Measurements from ENCODE around the gene GNB1L.

GNB1L gene

GRCh38 chr22:19772422-19772672 is 82.3 kb downstream of the GNB1L start:
- ATAC-seq = no peak
- TF ChIP-seq GLIS3 (CRISPR knock-in tag; IDR thresholded peaks at IDR 0.05) (no peak), PPARA (CRISPR knock-in tag; IDR thresholded peaks at IDR 0.05; ENCODE audit: borderline replicate concordance) (no peak), ZNF70 (CRISPR knock-in tag; IDR thresholded peaks at IDR 0.05) (no peak), BACH2 (CRISPR knock-in tag; IDR thresholded peaks at IDR 0.05; ENCODE audit: borderline replicate concordance) (no peak), PATZ1 (CRISPR knock-in tag; IDR thresholded peaks at IDR 0.05; ENCODE audit: borderline replicate concordance) (no peak), SNAI2 (CRISPR knock-in tag; IDR thresholded peaks at IDR 0.05) (no peak), ESRRG (CRISPR knock-in tag; IDR thresholded peaks at IDR 0.05) (no peak), CSDC2 (CRISPR knock-in tag; IDR thresholded peaks at IDR 0.05) (no peak), OSR1 (CRISPR knock-in tag; IDR thresholded peaks at IDR 0.05) (no peak), ISL1 (CRISPR knock-in tag; IDR thresholded peaks at IDR 0.05) (no peak), TCF4 (CRISPR knock-in tag; IDR thresholded peaks at IDR 0.05; ENCODE audit: borderline replicate concordance) (no peak), RARB (CRISPR knock-in tag; IDR thresholded peaks at IDR 0.05) (no peak), TOX (CRISPR knock-in tag; IDR thresholded peaks at IDR 0.05; ENCODE audit: borderline replicate concordance) (no peak), ZC3H10 (CRISPR knock-in tag; IDR thresholded peaks at IDR 0.05) (no peak), CSRNP3 (CRISPR knock-in tag; IDR thresholded peaks at IDR 0.05) (no peak), CREB5 (CRISPR knock-in tag; IDR thresholded peaks at IDR 0.05; ENCODE audit: low read depth) (no peak)

- TF ChIP-seq ZFP30 (CRISPR knock-in tag; IDR thresholded peaks at IDR 0.05) (no peak), CSDC2 (CRISPR knock-in tag; IDR thresholded peaks at IDR 0.05) (no peak), POU6F1 (CRISPR knock-in tag; IDR thresholded peaks at IDR 0.05; ENCODE audit: borderline replicate concordance, low read depth) (no peak), CSRNP3 (CRISPR knock-in tag; IDR thresholded peaks at IDR 0.05) (no peak), CREB5 (CRISPR knock-in tag; IDR thresholded peaks at IDR 0.05; ENCODE audit: low read depth) (no peak), ESRRG (CRISPR knock-in tag; IDR thresholded peaks at IDR 0.05) (no peak), PPARA (CRISPR knock-in tag; IDR thresholded peaks at IDR 0.05; ENCODE audit: borderline replicate concordance) (no peak), ZC3H10 (CRISPR knock-in tag; IDR thresholded peaks at IDR 0.05) (no peak), ZNF565 (CRISPR knock-in tag; conservative IDR thresholded peaks at IDR 0.05; ENCODE audit: low read depth) (no peak), ZFP3 (CRISPR knock-in tag; IDR thresholded peaks at IDR 0.05) (no peak), TCF4 (CRISPR knock-in tag; IDR thresholded peaks at IDR 0.05; ENCODE audit: borderline replicate concordance) (no peak)
- no peak for ATAC-seq
Measured at GRCh38 chr22:19770349-19771220, 84.1 kb downstream of the GNB1L start.

GRCh38 chr22:19769393-19769715 is 85.3 kb downstream of the GNB1L start:
- no peak for ATAC-seq
- TF ChIP-seq TSHZ2 (CRISPR knock-in tag; IDR thresholded peaks at IDR 0.05) (no peak), RARB (CRISPR knock-in tag; IDR thresholded peaks at IDR 0.05) (no peak), TCF4 (CRISPR knock-in tag; IDR thresholded peaks at IDR 0.05; ENCODE audit: borderline replicate concordance) (no peak), ZC3H10 (CRISPR knock-in tag; IDR thresholded peaks at IDR 0.05) (no peak), GLIS3 (CRISPR knock-in tag; IDR thresholded peaks at IDR 0.05) (no peak), SNAI2 (CRISPR knock-in tag; IDR thresholded peaks at IDR 0.05) (no peak), ARNTL (CRISPR knock-in tag; IDR thresholded peaks at IDR 0.05; ENCODE audit: borderline replicate concordance, low read depth) (no peak), ESRRG (CRISPR knock-in tag; IDR thresholded peaks at IDR 0.05) (no peak), ZNF565 (CRISPR knock-in tag; conservative IDR thresholded peaks at IDR 0.05; ENCODE audit: low read depth) (no peak), CREB5 (CRISPR knock-in tag; IDR thresholded peaks at IDR 0.05; ENCODE audit: low read depth) (no peak), OSR1 (CRISPR knock-in tag; IDR thresholded peaks at IDR 0.05) (no peak), TOX (CRISPR knock-in tag; IDR thresholded peaks at IDR 0.05; ENCODE audit: borderline replicate concordance) (no peak), CSDC2 (CRISPR knock-in tag; IDR thresholded peaks at IDR 0.05) (no peak), ZFP30 (CRISPR knock-in tag; IDR thresholded peaks at IDR 0.05) (no peak), ISL1 (CRISPR knock-in tag; IDR thresholded peaks at IDR 0.05) (no peak)

All from SK-N-SH treated with all-trans-retinoic acid at 6 μM for 48 hours (cell line).